ENCODE results near the gene CD48. TPM values are rescaled to one million over a fixed set of nuclear protein-coding genes. Genes with fewer than 3 reads are reported as not detected.

The CD48 gene
- not detected in 2 replicates for total RNA-seq
- long read RNA-seq: 0 reads

- no peak for DNase-seq (ENCODE audit: low spot score, unreplicated experiment)
- Mint-ChIP-seq H3K4me1 (ENCODE audit: low read depth) (no peaks in the 10 kb centered on the region), H3K4me3 (ENCODE audit: low read depth) (no peak within 1 kb of the TSS), H3K27me3 (no peaks in the 10 kb centered on the region), H3K9me3 (ENCODE audit: low read depth) (no peaks in the 10 kb centered on the region), H3K27ac (no peak within 1 kb of the TSS), H3K36me3 (ENCODE audit: insufficient read depth) (no peaks in the 10 kb centered on the region)
- TF ChIP-seq CTCF (IDR thresholded peaks at IDR 0.05; ENCODE audit: unreplicated experiment): no peak
These were observed at the start of gene CD48 for GRCh38 chr1:160711602-160712311. CD48 (minus strand) TSS chr1:160711822; CDS start chr1:160711763, 59 bp downstream.

- no peak for DNase-seq (ENCODE audit: low spot score, unreplicated experiment)
- H3K9me3 Mint-ChIP-seq (ENCODE audit: low read depth): no peaks in the 10 kb centered on the region
- no peak overlapping the region for H3K4me3 Mint-ChIP-seq (ENCODE audit: low read depth)
- no peaks in the 10 kb centered on the region for H3K27me3 Mint-ChIP-seq
- no peaks in the 10 kb centered on the region for H3K4me1 Mint-ChIP-seq (ENCODE audit: low read depth)
- H3K27ac Mint-ChIP-seq: no peak overlapping the region
- no peaks in the 10 kb centered on the region for H3K36me3 Mint-ChIP-seq (ENCODE audit: insufficient read depth)
- TF ChIP-seq CTCF (IDR thresholded peaks at IDR 0.05; ENCODE audit: unreplicated experiment): no peak
These were observed 49.4 kb upstream of the CD48 start for GRCh38 chr1:160761046-160761445.

GRCh38 chr1:160759740-160760139, 48.1 kb upstream of the CD48 start:
- Mint-ChIP-seq H3K27ac (no peak overlapping the region), H3K27me3 (no peaks in the 10 kb centered on the region), H3K4me1 (ENCODE audit: low read depth) (no peaks in the 10 kb centered on the region), H3K4me3 (ENCODE audit: low read depth) (no peak overlapping the region), H3K9me3 (ENCODE audit: low read depth) (no peaks in the 10 kb centered on the region), H3K36me3 (ENCODE audit: insufficient read depth) (no peaks in the 10 kb centered on the region)
- no peak for TF ChIP-seq CTCF (IDR thresholded peaks at IDR 0.05; ENCODE audit: unreplicated experiment)
- no peak for DNase-seq (ENCODE audit: low spot score, unreplicated experiment)

GRCh38 chr1:160758521-160758920, 46.9 kb upstream of the CD48 start:
- Mint-ChIP-seq H3K36me3 (ENCODE audit: insufficient read depth) (no peaks in the 10 kb centered on the region), H3K4me3 (ENCODE audit: low read depth) (no peak overlapping the region), H3K27ac (no peak overlapping the region), H3K4me1 (ENCODE audit: low read depth) (no peaks in the 10 kb centered on the region), H3K27me3 (no peaks in the 10 kb centered on the region), H3K9me3 (ENCODE audit: low read depth) (no peaks in the 10 kb centered on the region)
- DNase-seq (ENCODE audit: low spot score, unreplicated experiment): no peak
- no peak for TF ChIP-seq CTCF (IDR thresholded peaks at IDR 0.05; ENCODE audit: unreplicated experiment)

- peaks cover 5% of the 10 kb centered on the region for H3K4me1 Mint-ChIP-seq (ENCODE audit: low read depth)
- H3K9me3 Mint-ChIP-seq (ENCODE audit: low read depth): no peaks in the 10 kb centered on the region
- peaks cover 14% of the 10 kb centered on the region for H3K27me3 Mint-ChIP-seq
- H3K4me3 Mint-ChIP-seq (ENCODE audit: low read depth): no peak overlapping the region
- no peak for TF ChIP-seq CTCF (IDR thresholded peaks at IDR 0.05; ENCODE audit: unreplicated experiment)
- no peaks in the 10 kb centered on the region for H3K36me3 Mint-ChIP-seq (ENCODE audit: insufficient read depth)
- DNase-seq (ENCODE audit: low spot score, unreplicated experiment): no peak
- H3K27ac Mint-ChIP-seq: no peak overlapping the region
These were observed 45.2 kb upstream of the CD48 start for GRCh38 chr1:160756849-160757201.

Measured in progenitor cell of endocrine pancreas (in vitro differentiated cells).